Loucy (cell line): ENCODE data around the gene CRTAC1.

ENCODE experiments used
- EZH2phosphoT487 ChIP-seq: fragments of 200-600 bp; IDR thresholded peaks from 2 replicates; pipeline ENCODE4 v1.6.1; 2018; ENCODE audit warnings: antibody characterized with exemption, mild to moderate bottlenecking, moderate library complexity, borderline replicate concordance
- TF ChIP-seq, protein P1 (sequence below): fragments of 200-600 bp; sonication (generic); conservative IDR thresholded peaks from 2 replicates; pipeline ENCODE4 v1.5.1; 2014; ENCODE audit warnings: mild to moderate bottlenecking, antibody characterized with exemption, low read length

DNA sequence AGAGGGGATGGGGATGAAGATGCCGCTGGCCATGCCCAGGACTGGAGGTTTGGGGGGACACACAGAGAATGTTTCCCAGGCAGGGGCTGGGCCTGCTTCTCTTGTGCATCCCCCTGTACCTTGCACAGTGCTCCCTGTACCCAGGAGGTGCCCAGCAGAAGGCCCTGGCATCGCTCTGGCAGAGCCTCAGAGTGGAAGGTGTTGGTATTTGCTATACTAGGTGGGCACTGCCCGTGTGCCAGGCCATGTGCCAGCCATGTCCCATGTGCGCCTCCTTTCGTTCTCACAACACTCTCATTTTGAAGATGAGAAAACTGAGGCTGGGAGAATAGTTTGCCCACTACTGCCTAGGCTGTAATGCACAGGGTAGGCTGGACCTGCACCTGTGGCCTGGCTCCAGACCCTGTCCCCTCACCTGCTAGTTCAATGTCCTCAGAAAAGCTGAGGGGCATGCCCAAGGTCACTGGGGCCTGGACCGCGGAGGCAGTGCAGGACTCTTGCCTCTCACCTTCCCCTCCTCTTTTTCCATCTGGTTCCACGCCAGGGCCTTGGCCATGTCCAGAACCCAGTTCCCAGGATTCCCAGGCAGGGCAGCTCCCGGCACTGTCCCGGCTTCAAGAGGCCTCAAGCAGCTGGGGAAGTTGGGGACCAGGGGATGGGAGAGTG, 116.1 kb downstream of the CRTAC1 start:
- TF ChIP-seq, protein P1, sequence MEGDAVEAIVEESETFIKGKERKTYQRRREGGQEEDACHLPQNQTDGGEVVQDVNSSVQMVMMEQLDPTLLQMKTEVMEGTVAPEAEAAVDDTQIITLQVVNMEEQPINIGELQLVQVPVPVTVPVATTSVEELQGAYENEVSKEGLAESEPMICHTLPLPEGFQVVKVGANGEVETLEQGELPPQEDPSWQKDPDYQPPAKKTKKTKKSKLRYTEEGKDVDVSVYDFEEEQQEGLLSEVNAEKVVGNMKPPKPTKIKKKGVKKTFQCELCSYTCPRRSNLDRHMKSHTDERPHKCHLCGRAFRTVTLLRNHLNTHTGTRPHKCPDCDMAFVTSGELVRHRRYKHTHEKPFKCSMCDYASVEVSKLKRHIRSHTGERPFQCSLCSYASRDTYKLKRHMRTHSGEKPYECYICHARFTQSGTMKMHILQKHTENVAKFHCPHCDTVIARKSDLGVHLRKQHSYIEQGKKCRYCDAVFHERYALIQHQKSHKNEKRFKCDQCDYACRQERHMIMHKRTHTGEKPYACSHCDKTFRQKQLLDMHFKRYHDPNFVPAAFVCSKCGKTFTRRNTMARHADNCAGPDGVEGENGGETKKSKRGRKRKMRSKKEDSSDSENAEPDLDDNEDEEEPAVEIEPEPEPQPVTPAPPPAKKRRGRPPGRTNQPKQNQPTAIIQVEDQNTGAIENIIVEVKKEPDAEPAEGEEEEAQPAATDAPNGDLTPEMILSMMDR, result no peak
- TF ChIP-seq EZH2phosphoT487, result no peak
